Epithelial cell of prostate (primary cell): ENCODE data around the gene KRTAP5-2.

ENCODE experiments used
- DNase-seq: peaks from one replicate; pipeline ENCODE4 v3.0.0-alpha.2; 2011; ENCODE audit warnings: low read depth, low spot score
- H3K27ac ChIP-seq: fragments of 450-650 bp; 2 replicates; pipeline ENCODE4 v1.5.1; 2017; ENCODE audit warnings: mild to moderate bottlenecking

Gene KRTAP5-2

GRCh38 chr11:1558775-1559110, 39.4 kb downstream of the KRTAP5-2 start:
- DNase-seq: no peak
- peak overlapping the region; percentile 70 for H3K27ac ChIP-seq

DNA sequence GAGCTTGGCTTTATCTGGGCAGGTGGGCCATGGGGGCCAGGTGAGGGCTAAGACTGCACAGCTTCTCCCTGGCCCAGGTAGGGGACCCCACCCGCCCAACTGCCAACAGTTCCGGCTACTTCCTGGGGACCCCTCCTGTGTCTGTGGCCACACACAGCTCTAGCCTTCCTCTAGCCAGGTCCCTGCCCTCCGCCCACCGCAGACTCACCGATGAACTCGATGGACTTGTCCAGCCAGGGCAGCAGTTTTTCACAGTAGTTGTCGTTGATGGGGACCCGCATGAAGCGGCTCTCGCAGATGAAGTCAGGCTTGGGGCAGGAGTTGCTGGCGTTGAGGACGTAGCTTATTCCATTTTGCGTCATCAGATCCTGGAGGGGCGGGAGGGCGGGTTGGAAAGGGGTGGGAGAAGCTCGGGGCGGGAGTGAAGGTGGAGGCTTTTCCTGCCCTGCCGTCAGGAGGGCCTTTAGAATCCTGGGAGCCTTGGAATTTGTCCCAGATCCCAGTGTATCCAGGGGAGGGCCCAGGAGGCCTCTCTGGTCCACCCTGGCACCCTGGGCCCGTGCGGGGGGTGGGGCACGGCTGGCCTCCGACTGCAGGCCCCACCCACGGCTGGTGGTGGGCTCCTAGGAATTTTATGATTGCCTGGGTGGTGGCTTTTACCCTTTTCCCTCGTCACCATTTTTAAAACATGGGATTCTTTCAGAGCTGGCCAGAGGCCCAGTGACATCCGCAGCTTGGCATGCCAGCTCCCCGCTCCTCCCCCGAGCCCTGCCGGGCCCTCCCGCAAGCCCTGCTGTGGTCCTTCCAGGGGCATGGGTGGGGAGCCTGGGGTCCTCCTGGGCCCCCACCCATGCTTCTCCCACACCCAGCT, 40.0 kb downstream of the KRTAP5-2 start:
- H3K27ac ChIP-seq: peak overlapping the region; percentile 70
- DNase-seq: no peak

GRCh38 chr11:1557051-1557884, 40.8 kb downstream of the KRTAP5-2 start:
- H3K27ac ChIP-seq: no peak overlapping the region
- DNase-seq: no peak

DNA sequence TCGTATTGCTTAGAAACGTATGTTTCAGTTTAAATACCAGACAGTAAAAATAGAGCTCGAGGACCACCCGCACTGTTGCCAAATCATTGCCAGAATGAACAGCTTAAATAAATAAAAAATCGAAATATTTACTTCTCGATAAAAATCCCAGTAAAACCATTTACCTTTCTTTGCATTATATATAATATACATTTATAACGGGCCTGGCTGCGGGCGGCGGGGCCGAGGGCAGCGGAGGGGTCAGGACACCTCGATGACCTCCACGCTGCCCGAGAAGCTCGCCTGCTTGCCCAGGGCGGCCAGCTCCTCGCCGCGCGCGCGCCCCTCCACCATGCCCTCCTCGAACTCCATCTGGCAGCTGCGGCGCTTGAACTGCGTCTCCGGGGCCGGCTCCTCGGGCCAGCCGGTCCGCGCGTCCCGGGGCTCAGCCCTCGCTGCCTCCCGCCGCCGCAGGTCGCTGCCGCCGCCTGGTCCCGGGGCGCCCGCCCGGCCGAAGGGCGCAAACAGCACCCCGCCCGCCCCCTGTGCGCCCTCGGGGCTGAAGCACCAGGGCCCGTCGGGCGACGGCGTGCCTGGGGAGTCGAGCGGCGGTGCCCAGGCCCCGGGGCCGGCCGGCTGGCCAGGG, 41.7 kb downstream of the KRTAP5-2 start:
- no peak for DNase-seq

GRCh38 chr11:1555713-1556153, 42.4 kb downstream of the KRTAP5-2 start:
- DNase-seq: no peak
- no peak overlapping the region for H3K27ac ChIP-seq

More for the DNA sequence above, 41.7 kb downstream of the KRTAP5-2 start:
- H3K27ac ChIP-seq: no peak overlapping the region

GRCh38 chr11:1554981-1555712, 42.9 kb downstream of the KRTAP5-2 start:
- DNase-seq: no peak
- H3K27ac ChIP-seq: no peak overlapping the region

- H3K27ac ChIP-seq: no peak overlapping the region
- no peak for DNase-seq
Measured at GRCh38 chr11:1553808-1554594, 44.1 kb downstream of the KRTAP5-2 start.

DNA sequence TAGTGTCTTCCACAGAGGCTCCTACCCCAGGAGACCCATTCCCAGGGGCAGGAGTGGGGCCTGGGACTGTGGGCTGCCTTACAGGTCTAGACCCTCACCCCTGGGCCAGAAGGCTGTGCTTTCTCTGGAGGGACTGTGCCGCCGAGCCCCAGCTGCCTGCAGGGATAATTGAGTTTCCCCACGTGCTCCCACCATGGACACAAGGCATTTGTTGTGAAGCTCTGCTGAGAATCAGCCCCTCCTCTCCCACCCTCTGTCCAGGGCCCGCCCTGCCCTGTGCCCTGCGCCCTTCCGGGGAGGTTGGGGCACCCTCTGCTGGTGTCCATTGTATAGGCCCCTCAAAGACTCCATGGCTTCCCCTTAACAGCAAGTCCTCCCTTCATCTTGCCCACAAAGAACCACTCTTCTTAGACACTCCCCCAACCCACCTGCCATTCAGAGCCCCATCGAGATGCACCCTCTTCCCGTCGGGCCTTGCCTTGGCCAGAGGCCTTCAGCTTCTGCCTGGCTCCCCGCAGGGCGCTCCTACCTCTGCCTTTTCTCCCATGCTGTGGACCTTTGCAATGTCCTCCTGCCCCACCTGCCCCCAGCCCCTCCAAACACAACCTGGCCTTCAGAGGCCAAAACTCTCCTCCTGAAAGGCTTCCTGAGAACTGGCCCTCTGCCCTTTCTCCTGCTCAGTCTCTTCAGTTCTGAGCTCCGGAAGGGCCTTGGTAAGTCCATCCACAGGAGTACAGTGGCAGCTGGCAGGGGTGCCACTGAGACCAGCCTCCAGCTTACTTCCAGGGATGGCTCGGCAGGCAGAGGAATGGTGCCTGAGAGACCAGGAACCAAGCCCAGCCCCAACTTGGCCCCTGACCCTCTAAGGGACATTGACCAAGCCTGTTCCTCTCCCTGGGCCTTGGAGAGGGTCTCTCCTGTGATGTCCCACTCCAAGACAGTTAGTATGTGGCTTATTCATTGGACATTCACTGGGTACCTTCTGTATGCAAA, 48.5 kb downstream of the KRTAP5-2 start:
- H3K27ac ChIP-seq: no peak overlapping the region
- DNase-seq: no peak

DNA sequence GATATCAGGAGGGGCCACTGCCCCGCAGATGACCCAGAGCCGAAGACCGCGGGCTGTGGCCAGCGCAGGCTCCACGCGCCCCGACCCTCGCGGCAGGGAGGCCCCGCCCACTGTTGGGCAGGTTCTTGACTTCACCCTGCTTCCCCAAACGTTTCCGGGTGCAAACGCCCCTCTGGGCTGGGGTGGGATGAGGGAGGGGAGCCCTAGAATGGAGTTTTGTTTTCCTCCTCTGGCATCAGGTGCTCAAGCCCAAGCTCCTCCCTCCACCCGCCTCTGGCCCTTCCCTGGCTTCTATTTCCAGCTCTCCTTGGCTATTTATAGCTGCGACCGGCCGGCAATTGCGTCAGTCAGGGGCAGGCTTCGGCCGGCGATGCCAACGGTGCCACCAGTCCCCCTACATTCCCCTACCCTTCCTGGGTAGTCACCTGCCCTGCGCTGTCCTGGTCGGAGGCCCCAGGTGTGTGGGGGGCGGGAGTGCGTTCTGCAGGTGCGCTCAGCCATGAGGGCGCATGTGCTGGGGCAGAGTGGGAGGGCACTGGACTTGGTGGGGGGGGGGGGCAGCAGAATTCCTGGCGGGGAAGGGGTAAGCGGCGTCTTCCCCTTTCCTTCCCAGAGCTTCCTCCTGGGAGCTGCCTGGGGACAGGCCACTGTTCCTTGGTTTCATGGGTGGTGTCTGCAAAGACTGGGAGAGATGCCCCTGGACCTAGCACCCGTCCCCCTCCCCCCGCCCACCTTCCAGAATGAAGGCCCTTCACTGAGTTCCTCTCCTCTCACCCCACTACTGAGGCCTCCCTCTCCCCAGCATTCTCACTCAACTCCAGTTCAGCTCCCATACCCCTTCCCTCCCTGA, 49.6 kb downstream of the KRTAP5-2 start:
- no peak for DNase-seq
- no peak overlapping the region for H3K27ac ChIP-seq

DNA sequence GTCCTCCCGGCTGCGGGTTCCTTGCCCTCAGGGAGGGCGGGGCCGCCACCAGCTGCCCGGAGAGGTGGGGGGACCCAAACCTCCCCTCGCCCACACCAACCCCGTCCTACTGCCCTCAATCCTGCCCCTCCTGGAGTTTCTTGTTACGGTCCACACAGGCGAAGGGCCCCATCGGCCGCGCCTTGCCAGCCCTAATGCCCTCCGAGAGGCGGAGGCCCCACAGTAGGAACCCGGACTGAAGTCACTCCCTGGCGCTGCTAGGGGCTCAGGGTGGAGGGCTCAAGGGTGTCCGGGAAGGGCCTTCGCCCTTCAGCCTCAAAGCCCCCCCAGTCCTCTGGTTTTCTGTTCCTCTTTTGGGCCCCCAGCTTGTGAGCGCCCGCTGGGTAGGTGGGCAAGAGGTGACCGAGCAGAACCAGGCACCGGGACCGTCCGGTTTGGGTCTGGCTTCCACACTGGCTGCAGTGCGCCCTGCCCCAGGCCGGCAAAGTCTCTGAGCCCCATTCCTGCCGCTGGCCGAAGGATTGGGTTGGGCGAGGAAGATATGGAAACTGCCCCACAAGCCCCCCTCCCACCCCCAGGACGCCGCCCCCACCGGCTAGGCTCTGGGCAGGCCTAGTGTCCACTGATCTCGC, 50.5 kb downstream of the KRTAP5-2 start:
- H3K27ac ChIP-seq: no peak overlapping the region
- DNase-seq: no peak
